Smooth muscle cell (in vitro differentiated cells): ENCODE data around the gene MEGF8. TPM values are rescaled to one million over a fixed set of nuclear protein-coding genes. Genes with fewer than 3 reads are reported as not detected.

Experiments
- DNase-seq: peaks from one replicate; lab custom pipeline; 2025; ENCODE audit not compliant: unreplicated experiment; lab: John Stamatoyannopoulos, UW
- H2AFZ ChIP-seq: fragments of 200-600 bp; sonication (generic); 2 replicates; pipeline ENCODE4 v1.6.0; 2016; ENCODE audit warnings: antibody characterized with exemption, low read depth, mild to moderate bottlenecking
- H3F3A ChIP-seq: fragments of 200-600 bp; sonication (generic); 2 replicates; pipeline ENCODE4 v1.6.0; 2017; ENCODE audit warnings: antibody characterized with exemption, low read depth
- H3K27ac ChIP-seq: fragments of 200-600 bp; sonication (generic); 2 replicates; pipeline ENCODE4 v1.5.1; 2016; ENCODE audit warnings: low read depth, mild to moderate bottlenecking
- H3K27me3 ChIP-seq: fragments of 200-600 bp; sonication (generic); 2 replicates; pipeline ENCODE4 v1.6.1; 2016; ENCODE audit warnings: low read depth, mild to moderate bottlenecking
- H3K36me3 ChIP-seq: fragments of 200-600 bp; sonication (generic); 2 replicates; pipeline ENCODE4 v1.5.1; 2016; ENCODE audit warnings: low read depth
- H3K4me1 ChIP-seq: fragments of 200-600 bp; sonication (generic); 2 replicates; pipeline ENCODE4 v1.5.1; 2016; ENCODE audit warnings: low read depth
- H3K4me2 ChIP-seq: fragments of 200-600 bp; sonication (generic); 2 replicates; pipeline ENCODE4 v1.6.0; 2016; ENCODE audit warnings: mild to moderate bottlenecking
- H3K4me3 ChIP-seq: fragments of 200-600 bp; sonication (generic); 2 replicates; pipeline ENCODE4 v1.5.1; 2016; ENCODE audit warnings: mild to moderate bottlenecking
- H3K79me2 ChIP-seq: fragments of 200-600 bp; sonication (generic); 2 replicates; pipeline ENCODE4 v1.6.0; 2016; ENCODE audit warnings: low read depth, mild to moderate bottlenecking
- H3K9ac ChIP-seq: fragments of 200-600 bp; sonication (generic); 2 replicates; pipeline ENCODE4 v1.6.0; 2016; ENCODE audit warnings: low read depth
- H3K9me3 ChIP-seq: fragments of 200-600 bp; sonication (generic); replicated peaks from 2 replicates; pipeline ENCODE4 v1.5.1; 2016; ENCODE audit warnings: low read depth
- H4K20me1 ChIP-seq: fragments of 200-600 bp; sonication (generic); 2 replicates; pipeline ENCODE4 v1.6.0; 2016; ENCODE audit warnings: low read depth
- CTCF ChIP-seq: fragments of 200-600 bp; sonication (generic); IDR thresholded peaks from 2 replicates; pipeline ENCODE4 v1.5.1; 2017; ENCODE audit warnings: borderline replicate concordance, mild to moderate bottlenecking, antibody characterized with exemption; ENCODE audit not compliant: insufficient read depth, poor library complexity, severe bottlenecking
- WGBS: methylation state at CpG from one replicate; pipeline ENCODE4 v1.1.7; 2016; ENCODE audit warnings: low lambda C conversion rate; 5-methylcytosine and 5-hydroxymethylcytosine counted together
- polyA plus RNA-seq: library from polyadenylated mRNA; unstranded; fragments of >200 nt; fragmentation: Nextera tagmentation; extraction: Ambion mirVana; gene quantifications from 2 replicates; pipeline ENCODE4 v1.2.1, GENCODE V29; 2016
- total RNA-seq: library from RNA; depleted of rRNA; stranded (reverse); fragments of >200 nt; gene quantifications from 2 replicates; pipeline ENCODE4 v1.2.3, GENCODE V29; 2014

The MEGF8 gene
- total and polyA plus RNA-seq, 2 experiments from 2014 or later = 8.2 to 16.4 TPM

- Histone ChIP-seq H3K9ac (no peak overlapping the region), H3F3A (no peaks in the 10 kb centered on the region), H3K4me1 (no peaks in the 10 kb centered on the region), H3K9me3 (no peaks in the 10 kb centered on the region), H2AFZ (no peak overlapping the region), H3K27me3 (no peaks in the 10 kb centered on the region), H4K20me1 (peaks cover 42% of the 10 kb centered on the region), H3K36me3 (no peaks in the 10 kb centered on the region), H3K4me3 (no peak overlapping the region), H3K4me2 (no peak overlapping the region), H3K27ac (no peak overlapping the region), H3K79me2 (peaks cover 31% of the 10 kb centered on the region)
- DNase-seq = no peak
- 99% methylated on average over 6 of the region's 6 CpGs for WGBS
- TF ChIP-seq CTCF = no peak
Measured at GRCh38 chr19:42332059-42332458, 6.6 kb downstream of the MEGF8 start.

GRCh38 chr19:42333018-42333417 is 7.6 kb downstream of the MEGF8 start:
- no peak overlapping the region for H3K9ac ChIP-seq
- TF ChIP-seq CTCF = no peak
- WGBS = 100% methylated on average over 3 of the region's 3 CpGs

GRCh38 chr19:42333975-42334696 is 8.7 kb downstream of the MEGF8 start:
- no peak for DNase-seq
- peaks cover 32% of the 10 kb centered on the region for H4K20me1 ChIP-seq
- H3K79me2 ChIP-seq = peaks cover 14% of the 10 kb centered on the region
- no peaks in the 10 kb centered on the region for H3K4me1 ChIP-seq
- WGBS = 96% methylated on average over 19 of the region's 21 CpGs
- H3K27ac ChIP-seq = no peak overlapping the region
- H2AFZ ChIP-seq = no peak overlapping the region
- no peak overlapping the region for H3K4me3 ChIP-seq
- H3K27me3 ChIP-seq = no peaks in the 10 kb centered on the region
- H3K9me3 ChIP-seq = no peaks in the 10 kb centered on the region
- no peak for TF ChIP-seq CTCF
- H3K9ac ChIP-seq = no peak overlapping the region
- no peaks in the 10 kb centered on the region for H3K36me3 ChIP-seq
- no peak overlapping the region for H3K4me2 ChIP-seq
- no peaks in the 10 kb centered on the region for H3F3A ChIP-seq

More at GRCh38 chr19:42333018-42333417, 7.6 kb downstream of the MEGF8 start:
- H3F3A ChIP-seq = no peaks in the 10 kb centered on the region
- no peak overlapping the region for H3K4me2 ChIP-seq
- peaks cover 21% of the 10 kb centered on the region for H3K79me2 ChIP-seq
- no peaks in the 10 kb centered on the region for H3K36me3 ChIP-seq
- no peak overlapping the region for H2AFZ ChIP-seq
- DNase-seq = no peak
- no peak overlapping the region for H3K27ac ChIP-seq
- no peak overlapping the region for H3K4me3 ChIP-seq
- no peaks in the 10 kb centered on the region for H3K4me1 ChIP-seq
- no peaks in the 10 kb centered on the region for H3K27me3 ChIP-seq
- peaks cover 34% of the 10 kb centered on the region for H4K20me1 ChIP-seq
- no peaks in the 10 kb centered on the region for H3K9me3 ChIP-seq
